CD4-positive, alpha-beta memory T cell (primary cell): ENCODE measurements around the gene PLCH2. TPM values are rescaled to one million over a fixed set of nuclear protein-coding genes. Genes with fewer than 3 reads are reported as not detected.
"Not testable (repeated sequence)": the region's sequence is repeated elsewhere in the genome, so short reads cannot be mapped to it uniquely, and the experiment has no call there.

ENCODE experiments used
- CTCF ChIA-PET: fragments of 350-600 bp; sonication (Branson Sonifier 250); formaldehyde crosslinking; loops from one replicate; lab custom pipeline; 2021; ENCODE audit warnings: inconsistent platforms; ENCODE audit not compliant: partially characterized antibody; lab: Charles Lee
- POLR2A ChIA-PET: fragments of 350-600 bp; sonication (Branson Sonifier 250); formaldehyde crosslinking; loops from one replicate; lab custom pipeline; 2021; ENCODE audit not compliant: partially characterized antibody; lab: Charles Lee
- DNase-seq, 5 donors: peaks; one replicate each; pipeline versions ENCODE4 v3.0.0 to v3.0.0-alpha.2; 2020 to 2022; ENCODE audit warnings: mixed read lengths in 1 of 5
- H3K27ac ChIP-seq: one replicate; pipeline ENCODE4 v1.7.0; 2013; ENCODE audit warnings: low read depth, low read length
- H3K27me3 ChIP-seq: 2 replicates; pipeline ENCODE4 v1.7.0; 2013; ENCODE audit warnings: mild to moderate bottlenecking, low read length, moderate library complexity; ENCODE audit not compliant: insufficient read depth
- H3K36me3 ChIP-seq: 2 replicates; pipeline ENCODE4 v1.7.0; 2013; ENCODE audit warnings: mild to moderate bottlenecking, low read length, moderate library complexity; ENCODE audit not compliant: insufficient read depth
- H3K4me1 ChIP-seq: 2 replicates; pipeline ENCODE4 v1.7.0; 2013; ENCODE audit warnings: mild to moderate bottlenecking, low read length, moderate library complexity; ENCODE audit not compliant: insufficient read depth
- H3K4me3 ChIP-seq, 2 donors: one replicate each; pipeline ENCODE4 v1.7.0; 2013; ENCODE audit warnings: low read length in 2 of 2, mild to moderate bottlenecking in 1 of 2
- H3K9me3 ChIP-seq, 2 donors: one replicate each; pipeline ENCODE4 v1.7.0; 2013; ENCODE audit warnings: low read length in 2 of 2, control low read depth in 1 of 2; ENCODE audit not compliant: control insufficient read depth in 1 of 2
- H3K27ac Mint-ChIP-seq, 7 donors: one replicate each; pipeline ENCODE4 v1.8.0; 2020 to 2021; ENCODE audit warnings: mixed read lengths in 7 of 7, mild to moderate bottlenecking in 6 of 7, inconsistent platforms in 3 of 7, moderate library complexity in 3 of 7
- H3K27me3 Mint-ChIP-seq, 2 donors: one replicate each; pipeline ENCODE4 v1.8.0; 2020 to 2021; ENCODE audit warnings: mixed read lengths in 2 of 2
- H3K36me3 Mint-ChIP-seq, 2 donors: one replicate each; pipeline ENCODE4 v1.8.0; 2020 to 2021; ENCODE audit warnings: mixed read lengths in 2 of 2, inconsistent platforms in 1 of 2, mild to moderate bottlenecking in 1 of 2
- H3K4me1 Mint-ChIP-seq, 4 donors: one replicate each; pipeline ENCODE4 v1.8.0; 2020 to 2021; ENCODE audit warnings: mixed read lengths in 4 of 4, mild to moderate bottlenecking in 1 of 4
- H3K4me3 Mint-ChIP-seq, 8 donors: one replicate each; pipeline ENCODE4 v1.8.0; 2020 to 2021; ENCODE audit warnings: mixed read lengths in 8 of 8, mild to moderate bottlenecking in 7 of 8, moderate library complexity in 6 of 8, inconsistent platforms in 3 of 8
- H3K9me3 Mint-ChIP-seq, 8 donors: one replicate each; pipeline ENCODE4 v1.8.0; 2020 to 2021; ENCODE audit warnings: mixed read lengths in 8 of 8, mild to moderate bottlenecking in 5 of 8, inconsistent platforms in 3 of 8, moderate library complexity in 1 of 8
- intact Hi-C: fragments of 100-400 bp; cut with micrococcal nuclease; formaldehyde crosslinking; loops from one replicate; pipeline ENCODE4 v1.15.1; 2023
- polyA plus RNA-seq, 2 donors: library from polyadenylated mRNA; unstranded; fragments of 300-500 nt; fragmentation: Illumina TruSeq; gene quantifications; one replicate each; pipeline ENCODE4 v1.2.3, GENCODE V29; 2021
- total RNA-seq, 2 experiments: library from RNA; stranded (reverse); gene quantifications; one replicate each; pipeline ENCODE4 v1.2.3, GENCODE V29; 2021

Gene PLCH2
- total and polyA plus RNA-seq, 4 experiments from 2014 or later = 2.0 to 31.6 (median 26.6) TPM; not detected in 1

GRCh38 chr1:2548068-2548589, 72.0 kb downstream of the PLCH2 start:
- DNase-seq = peak; percentile 73 to 81 (median 78)
- Histone ChIP-seq H3K4me3 (peak overlapping the region; percentile 78 to 80), H3K27me3 (no peaks in the 10 kb centered on the region), H3K27ac (peak overlapping the region; percentile 98), H3K9me3 (no peaks in the 10 kb centered on the region), H3K4me1 (peaks cover 43% of the 10 kb centered on the region), H3K36me3 (no peaks in the 10 kb centered on the region)
- peaks cover 0 to 2% of the 10 kb centered on the region in 2 donors for H3K36me3 Mint-ChIP-seq
- POLR2A ChIA-PET = interaction anchor here (0.9 to 10.5 kb wide), 26 partner anchors 9 to 933 kb away, joined by 3 to 367 read pairs (median 8); partner anchors contain the start of genes FAAP20, HES5, MIB2 and MORN1
- H3K27me3 Mint-ChIP-seq = no peaks in the 10 kb centered on the region
- peaks cover 7 to 35% (median 20%) of the 10 kb centered on the region in 4 donors for H3K4me1 Mint-ChIP-seq
- H3K9me3 Mint-ChIP-seq = peaks cover 0 to 2% (median 0%) of the 10 kb centered on the region in 8 donors
- peak overlapping the region; percentile 97 to 99 (median 98) for H3K27ac Mint-ChIP-seq
- intact Hi-C loops = loop anchor here (1.0 to 10.0 kb wide), 7 partner anchors 8 to 353 kb away; partner anchors contain the start of genes MORN1, PRXL2B, RER1 and TNFRSF14
- CTCF ChIA-PET = interaction anchor here (0.5 to 3.8 kb wide), 17 partner anchors 8 to 353 kb away, joined by 3 to 85 read pairs (median 8); partner anchors contain the start of genes FAAP20, MORN1, PANK4 and PEX10
- peak overlapping the region; percentile 91 to 97 (median 92) for H3K4me3 Mint-ChIP-seq

- not testable (repeated sequence) for H3K9me3 Mint-ChIP-seq, H3K27me3 ChIP-seq, H3K36me3 Mint-ChIP-seq, H3K27me3 Mint-ChIP-seq, H3K36me3 ChIP-seq, H3K9me3 ChIP-seq
- Histone ChIP-seq H3K27ac (peak overlapping the region; percentile 98), H3K4me3 (peak overlapping the region in 1 of 2 donors; percentile 49), H3K4me1 (peaks cover 36% of the 10 kb centered on the region)
- ChIA-PET POLR2A (interaction anchor here (0.6 to 10.5 kb wide), 10 partner anchors 7 to 294 kb away, joined by 3 to 367 read pairs (median 60); partner anchors contain the start of genes HES5, MORN1, PANK4 and PEX10), CTCF (interaction anchor here (1.4 to 3.5 kb wide), 5 partner anchors 12 to 130 kb away, joined by 3 to 40 read pairs (median 14); partner anchors contain the start of gene PANK4)
- DNase-seq = peak in 1 of 5 donors; percentile 38
- peaks cover 7 to 44% (median 25%) of the 10 kb centered on the region in 4 donors for H3K4me1 Mint-ChIP-seq
- H3K27ac Mint-ChIP-seq = peak overlapping the region; percentile 97 to 99 (median 98)
- peak overlapping the region in 2 of 8 donors; percentile 48 to 93 for H3K4me3 Mint-ChIP-seq
- intact Hi-C loops = loop anchor here (5.0 to 10.0 kb wide), 2 partner anchors 245 to 293 kb away; no protein-coding TSS in a partner anchor
These were observed 73.4 kb downstream of the PLCH2 start for GRCh38 chr1:2549367-2550029.

GRCh38 chr1:2550309-2550861, 74.3 kb downstream of the PLCH2 start:
- H3K36me3 ChIP-seq, H3K4me3 ChIP-seq, H3K27me3 Mint-ChIP-seq, H3K9me3 ChIP-seq, H3K4me3 Mint-ChIP-seq, H3K36me3 Mint-ChIP-seq, H3K27ac ChIP-seq, H3K27me3 ChIP-seq, intact Hi-C loops, H3K9me3 Mint-ChIP-seq: not testable (repeated sequence)
- POLR2A ChIA-PET = interaction anchor here (5.0 to 10.5 kb wide), 2 partner anchors 21 to 34 kb away, joined by 189 to 367 read pairs; partner anchors contain the start of genes HES5, PANK4 and PRXL2B
- CTCF ChIA-PET = interaction anchor here (3.5 kb wide), 1 partner anchor 34 kb away, joined by 34 read pairs; no protein-coding TSS in a partner anchor
- H3K4me1 Mint-ChIP-seq = peaks cover 8 to 53% (median 31%) of the 10 kb centered on the region in 4 donors
- H3K27ac Mint-ChIP-seq = peak overlapping the region in 6 of 7 donors; percentile 25 to 99 (median 86)
- H3K4me1 ChIP-seq = peaks cover 41% of the 10 kb centered on the region
- peak in 1 of 5 donors; percentile 31 for DNase-seq

GRCh38 chr1:2551544-2551943, 75.5 kb downstream of the PLCH2 start:
- peaks cover 42% of the 10 kb centered on the region for H3K4me1 ChIP-seq
- H3K9me3 ChIP-seq, H3K27me3 ChIP-seq, H3K4me3 ChIP-seq, intact Hi-C loops, H3K27me3 Mint-ChIP-seq, H3K36me3 Mint-ChIP-seq, H3K27ac ChIP-seq, H3K9me3 Mint-ChIP-seq, CTCF ChIA-PET, H3K4me3 Mint-ChIP-seq, H3K36me3 ChIP-seq: not testable (repeated sequence)
- H3K27ac Mint-ChIP-seq = peak overlapping the region in 3 of 7 donors; percentile 27 to 77 (median 65)
- H3K4me1 Mint-ChIP-seq = peaks cover 14 to 64% (median 38%) of the 10 kb centered on the region in 4 donors
- peak in 1 of 5 donors; percentile 28 for DNase-seq
- POLR2A ChIA-PET = interaction anchor here (1.0 kb wide), 1 partner anchor 34 kb away, joined by 3 read pairs; no protein-coding TSS in a partner anchor

GRCh38 chr1:2552189-2552588, 76.1 kb downstream of the PLCH2 start:
- DNase-seq = peak in 1 of 5 donors; percentile 5
- intact Hi-C loops = no loop called here
- H3K9me3 ChIP-seq = no peaks in the 10 kb centered on the region
- no peak overlapping the region for H3K4me3 ChIP-seq
- no peak overlapping the region for H3K27ac ChIP-seq
- Mint-ChIP-seq H3K27ac (peak overlapping the region in 1 of 7 donors; percentile 18), H3K36me3 (peaks cover 0 to 11% of the 10 kb centered on the region in 2 donors), H3K27me3 (no peaks in the 10 kb centered on the region), H3K9me3 (peaks cover 0 to 2% (median 0%) of the 10 kb centered on the region in 8 donors), H3K4me3 (no peak overlapping the region), H3K4me1 (peaks cover 15 to 61% (median 38%) of the 10 kb centered on the region in 4 donors)
- POLR2A ChIA-PET = interaction anchor here (1.0 kb wide), 1 partner anchor 34 kb away, joined by 3 read pairs; no protein-coding TSS in a partner anchor
- CTCF ChIA-PET = no interaction called here
- H3K27me3 ChIP-seq = no peaks in the 10 kb centered on the region
- H3K36me3 ChIP-seq = no peaks in the 10 kb centered on the region
- H3K4me1 ChIP-seq = peaks cover 46% of the 10 kb centered on the region

GRCh38 chr1:2553076-2553475, 77.0 kb downstream of the PLCH2 start:
- H3K36me3 ChIP-seq, H3K4me3 ChIP-seq, intact Hi-C loops, H3K27ac Mint-ChIP-seq, H3K4me3 Mint-ChIP-seq, H3K9me3 ChIP-seq, H3K27me3 Mint-ChIP-seq, H3K9me3 Mint-ChIP-seq, POLR2A ChIA-PET, CTCF ChIA-PET, H3K27ac ChIP-seq, H3K27me3 ChIP-seq: not testable (repeated sequence)
- Mint-ChIP-seq H3K36me3 (peaks cover 0 to 11% of the 10 kb centered on the region in 2 donors), H3K4me1 (peaks cover 16 to 58% (median 36%) of the 10 kb centered on the region in 4 donors)
- peak in 1 of 5 donors; percentile 9 for DNase-seq
- peaks cover 47% of the 10 kb centered on the region for H3K4me1 ChIP-seq
